Ovary (tissue), 9 donors: Measurements from ENCODE around the gene LDLR. TPM values are rescaled to one million over a fixed set of nuclear protein-coding genes. Genes with fewer than 3 reads are reported as not detected.

Source experiments
- DNase-seq, 5 donors: peaks; one replicate each; pipeline ENCODE4 v3.0.0-alpha.2; 2019 to 2020
- H3K27ac ChIP-seq, 2 donors: fragments of 200-600 bp; one replicate each; pipeline versions ENCODE4 v1.5.1 to v1.8.0; 2019 to 2022
- H3K27me3 ChIP-seq: fragments of 200-600 bp; one replicate; pipeline ENCODE4 v1.8.0; 2022
- H3K36me3 ChIP-seq: fragments of 200-600 bp; sonication (generic); one replicate; pipeline ENCODE4 v1.5.1; 2019
- H3K4me1 ChIP-seq: one replicate; pipeline ENCODE4 v1.8.1; 2013; ENCODE audit warnings: mild to moderate bottlenecking, moderate library complexity; ENCODE audit not compliant: insufficient read depth
- H3K4me3 ChIP-seq: fragments of 200-600 bp; sonication (generic); one replicate; pipeline ENCODE4 v1.5.1; 2017
- H3K9me3 ChIP-seq, 2 donors: fragments of 200-600 bp in 1 of 2; sonication (generic) in 1 of 2; one replicate each; pipeline versions ENCODE4 v1.5.1 to v1.8.1; 2013 to 2019; ENCODE audit warnings: mild to moderate bottlenecking in 1 of 2, moderate library complexity in 1 of 2
- EP300 ChIP-seq: sonication (generic); formaldehyde crosslinking; IDR thresholded peaks from one replicate; pipeline ENCODE4 v1.6.1; 2017; ENCODE audit warnings: antibody characterized with exemption
- POLR2A ChIP-seq: fragments of 450-650 bp; IDR thresholded peaks from one replicate; pipeline ENCODE4 v1.6.1; 2017; ENCODE audit warnings: antibody characterized with exemption, mild to moderate bottlenecking, moderate library complexity
- WGBS, 3 donors: extraction: QIAGEN DNeasy Blood & Tissue Kit in 1 of 3; methylation state at CpG; one replicate each; pipeline versions ENCODE4 v1.1.5 to v1.1.7; 2013 to 2017; 5-methylcytosine and 5-hydroxymethylcytosine counted together
- intact Hi-C, 4 donors: fragments of 100-400 bp; cut with DNase I; formaldehyde crosslinking; loops; one replicate each; pipeline versions ENCODE4 v1.11.0 to v1.15.1; 2022 to 2023
- polyA plus RNA-seq, 2 donors: library from polyadenylated mRNA; stranded (reverse); fragments of 200-250 nt in 1 of 2; fragments of 350-450 nt in 1 of 2; fragmentation: Illumina TruSeq in 1 of 2; extraction: RNeasy Lipid Tissue Mini Kit (QIAGEN cat#74804) in 1 of 2; gene quantifications; one replicate each; pipeline ENCODE4 v1.2.3, GENCODE V29; 2013 to 2014
- total RNA-seq, 7 donors: library from RNA; depleted of rRNA in 2 of 7; stranded (reverse); fragments of >200 nt in 2 of 7; fragmentation: NEBNext Ultra II Directional in 3 of 7; extraction: Animal tissue kit (Norgen Biotek cat#: 25700) in 3 of 7; gene quantifications; one replicate each; pipeline versions ENCODE4 v1.1.0 to v1.2.4, GENCODE V29; 2016 to 2023
- TF ChIP-seq, protein P1 (sequence below), 3 donors: fragments of 450-650 bp in 2 of 3; fragments of 200-600 bp in 1 of 3; IDR thresholded peaks; one replicate each; pipeline versions ENCODE4 v1.5.1 to v1.8.0; 2016 to 2022; ENCODE audit warnings: antibody characterized with exemption in 3 of 3, mild to moderate bottlenecking in 1 of 3
- donor health status: DM: no; HTN: no; CAD: no; lungs with moderate emphysema.
- donor health status: DM: no; HTN: no; CAD: no.
- donor health status: Bipolar disorder and iron deficiency.
- donor health status: DM: yes; HTN: yes; CAD: no.
- donor health status: DM: no; HTN: no; CAD: no.
- donor health status: DM: yes; HTN: yes; CAD: no.

Gene LDLR
- total and polyA plus RNA-seq, 9 donors: 31.1 to 436 (median 141) TPM

GRCh38 chr19:11125994-11126685, 36.9 kb downstream of the LDLR start:
- H3K9me3 ChIP-seq: no peaks in the 10 kb centered on the region
- WGBS, 3 donors: 46% methylated on average over 11 of the region's 11 CpGs
- peak; percentile 86 to 91 (median 89) for DNase-seq
- no peaks in the 10 kb centered on the region for H3K36me3 ChIP-seq
- H3K27me3 ChIP-seq: no peaks in the 10 kb centered on the region
- intact Hi-C loops: loop anchor here in 1 of 4 donors (5.0 to 10.0 kb wide), 2 partner anchors 94 to 191 kb away; no protein-coding TSS in a partner anchor
- TF ChIP-seq, protein P1, sequence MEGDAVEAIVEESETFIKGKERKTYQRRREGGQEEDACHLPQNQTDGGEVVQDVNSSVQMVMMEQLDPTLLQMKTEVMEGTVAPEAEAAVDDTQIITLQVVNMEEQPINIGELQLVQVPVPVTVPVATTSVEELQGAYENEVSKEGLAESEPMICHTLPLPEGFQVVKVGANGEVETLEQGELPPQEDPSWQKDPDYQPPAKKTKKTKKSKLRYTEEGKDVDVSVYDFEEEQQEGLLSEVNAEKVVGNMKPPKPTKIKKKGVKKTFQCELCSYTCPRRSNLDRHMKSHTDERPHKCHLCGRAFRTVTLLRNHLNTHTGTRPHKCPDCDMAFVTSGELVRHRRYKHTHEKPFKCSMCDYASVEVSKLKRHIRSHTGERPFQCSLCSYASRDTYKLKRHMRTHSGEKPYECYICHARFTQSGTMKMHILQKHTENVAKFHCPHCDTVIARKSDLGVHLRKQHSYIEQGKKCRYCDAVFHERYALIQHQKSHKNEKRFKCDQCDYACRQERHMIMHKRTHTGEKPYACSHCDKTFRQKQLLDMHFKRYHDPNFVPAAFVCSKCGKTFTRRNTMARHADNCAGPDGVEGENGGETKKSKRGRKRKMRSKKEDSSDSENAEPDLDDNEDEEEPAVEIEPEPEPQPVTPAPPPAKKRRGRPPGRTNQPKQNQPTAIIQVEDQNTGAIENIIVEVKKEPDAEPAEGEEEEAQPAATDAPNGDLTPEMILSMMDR (IDR thresholded peaks at IDR 0.05): peak; percentile 67 to 85 (median 79)
- TF ChIP-seq EP300: no peak
- no peak for TF ChIP-seq POLR2A
- H3K4me3 ChIP-seq: no peak overlapping the region
- H3K27ac ChIP-seq: peak overlapping the region in 1 of 2 donors; percentile 22
- peaks cover 3% of the 10 kb centered on the region for H3K4me1 ChIP-seq

GRCh38 chr19:11127905-11128304, 38.6 kb downstream of the LDLR start:
- WGBS, 3 donors: 84 to 89% (median 86%) methylated on average over 15 of the region's 15 CpGs
- intact Hi-C loops: loop anchor here in 1 of 4 donors (5.0 to 10.0 kb wide), 2 partner anchors 96 to 193 kb away; no protein-coding TSS in a partner anchor
- H3K36me3 ChIP-seq: no peaks in the 10 kb centered on the region
- DNase-seq: no peak
- TF ChIP-seq POLR2A (no peak), EP300 (no peak)
- H3K27ac ChIP-seq: no peak overlapping the region
- no peaks in the 10 kb centered on the region for H3K27me3 ChIP-seq
- no peaks in the 10 kb centered on the region for H3K9me3 ChIP-seq
- H3K4me1 ChIP-seq: peaks cover 3% of the 10 kb centered on the region
- H3K4me3 ChIP-seq: no peak overlapping the region

GRCh38 chr19:11130824-11131455, 41.7 kb downstream of the LDLR start:
- H3K4me1 ChIP-seq: peaks cover 1% of the 10 kb centered on the region
- no peak for TF ChIP-seq EP300
- TF ChIP-seq, protein P1 (IDR thresholded peaks at IDR 0.05): peak; percentile 76 to 93 (median 90)
- no peak overlapping the region for H3K4me3 ChIP-seq
- H3K9me3 ChIP-seq: no peaks in the 10 kb centered on the region
- peak; percentile 78 to 88 (median 83) for DNase-seq
- H3K36me3 ChIP-seq: no peaks in the 10 kb centered on the region
- intact Hi-C loops: loop anchor here in 3 of 4 donors (2.0 to 5.0 kb wide), 3 partner anchors 94 to 194 kb away; no protein-coding TSS in a partner anchor
- H3K27ac ChIP-seq: peak overlapping the region; percentile 28 to 41
- 36 to 51% (median 39%) methylated on average over 19 of the region's 19 CpGs for WGBS, 3 donors
- H3K27me3 ChIP-seq: no peaks in the 10 kb centered on the region

DNA sequence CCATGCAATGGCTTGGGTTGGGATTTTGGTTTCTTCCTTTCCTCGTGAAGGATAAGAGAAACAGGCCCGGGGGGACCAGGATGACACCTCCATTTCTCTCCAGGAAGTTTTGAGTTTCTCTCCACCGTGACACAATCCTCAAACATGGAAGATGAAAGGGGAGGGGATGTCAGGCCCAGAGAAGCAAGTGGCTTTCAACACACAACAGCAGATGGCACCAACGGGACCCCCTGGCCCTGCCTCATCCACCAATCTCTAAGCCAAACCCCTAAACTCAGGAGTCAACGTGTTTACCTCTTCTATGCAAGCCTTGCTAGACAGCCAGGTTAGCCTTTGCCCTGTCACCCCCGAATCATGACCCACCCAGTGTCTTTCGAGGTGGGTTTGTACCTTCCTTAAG, 42.2 kb downstream of the LDLR start:
- H3K27ac ChIP-seq: peak overlapping the region in 1 of 2 donors; percentile 28
- 59 to 75% (median 64%) methylated on average over 7 of the region's 7 CpGs for WGBS, 3 donors
- peaks cover 1% of the 10 kb centered on the region for H3K4me1 ChIP-seq
- H3K36me3 ChIP-seq: no peaks in the 10 kb centered on the region
- no peak for TF ChIP-seq POLR2A
- TF ChIP-seq, protein P1 (IDR thresholded peaks at IDR 0.05): no peak
- TF ChIP-seq EP300: no peak
- DNase-seq: peak in 1 of 5 donors; percentile 24
- no peaks in the 10 kb centered on the region for H3K27me3 ChIP-seq
- no peak overlapping the region for H3K4me3 ChIP-seq
- intact Hi-C loops: loop anchor here in 3 of 4 donors (2.0 to 5.0 kb wide), 3 partner anchors 94 to 194 kb away; no protein-coding TSS in a partner anchor
- no peaks in the 10 kb centered on the region for H3K9me3 ChIP-seq
